DOHH2 (cell line): ENCODE results near the gene IMP3.

Experiments used
- EZH2phosphoT487 ChIP-seq: fragments of 200-600 bp; sonication (generic); IDR thresholded peaks from 2 replicates; pipeline ENCODE4 v1.6.1; 2017; ENCODE audit warnings: borderline replicate concordance, mild to moderate bottlenecking, antibody characterized with exemption, low read length, moderate library complexity, mixed read lengths
- TF ChIP-seq, protein P1 (sequence below): fragments of 200-600 bp; sonication (generic); IDR thresholded peaks from one replicate; pipeline ENCODE4 v1.5.1; 2014; ENCODE audit warnings: antibody characterized with exemption, mild to moderate bottlenecking, low read depth, low read length; ENCODE audit not compliant: poor library complexity, severe bottlenecking

DNA sequence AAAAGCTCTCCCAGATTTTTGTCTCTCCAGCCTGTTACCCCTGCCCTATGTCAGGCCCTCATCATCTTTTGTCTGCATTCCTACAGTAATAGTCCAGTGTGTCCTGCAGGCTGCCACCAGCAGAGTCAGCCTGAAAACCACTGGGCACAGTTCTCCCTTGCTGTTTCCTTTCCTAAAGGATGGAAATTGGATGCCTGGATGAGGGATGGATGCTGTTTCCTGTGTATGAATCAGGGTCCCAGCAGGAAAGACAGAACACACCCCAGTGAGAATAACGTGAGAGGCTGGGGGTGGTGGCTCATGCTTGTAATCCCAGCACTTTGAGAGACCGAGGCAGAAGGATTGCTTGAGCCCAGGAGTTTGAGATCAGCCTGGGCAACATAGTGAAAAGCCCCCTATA lies 4.4 kb upstream of the IMP3 start:
- TF ChIP-seq, protein P1, sequence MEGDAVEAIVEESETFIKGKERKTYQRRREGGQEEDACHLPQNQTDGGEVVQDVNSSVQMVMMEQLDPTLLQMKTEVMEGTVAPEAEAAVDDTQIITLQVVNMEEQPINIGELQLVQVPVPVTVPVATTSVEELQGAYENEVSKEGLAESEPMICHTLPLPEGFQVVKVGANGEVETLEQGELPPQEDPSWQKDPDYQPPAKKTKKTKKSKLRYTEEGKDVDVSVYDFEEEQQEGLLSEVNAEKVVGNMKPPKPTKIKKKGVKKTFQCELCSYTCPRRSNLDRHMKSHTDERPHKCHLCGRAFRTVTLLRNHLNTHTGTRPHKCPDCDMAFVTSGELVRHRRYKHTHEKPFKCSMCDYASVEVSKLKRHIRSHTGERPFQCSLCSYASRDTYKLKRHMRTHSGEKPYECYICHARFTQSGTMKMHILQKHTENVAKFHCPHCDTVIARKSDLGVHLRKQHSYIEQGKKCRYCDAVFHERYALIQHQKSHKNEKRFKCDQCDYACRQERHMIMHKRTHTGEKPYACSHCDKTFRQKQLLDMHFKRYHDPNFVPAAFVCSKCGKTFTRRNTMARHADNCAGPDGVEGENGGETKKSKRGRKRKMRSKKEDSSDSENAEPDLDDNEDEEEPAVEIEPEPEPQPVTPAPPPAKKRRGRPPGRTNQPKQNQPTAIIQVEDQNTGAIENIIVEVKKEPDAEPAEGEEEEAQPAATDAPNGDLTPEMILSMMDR: no peak
- TF ChIP-seq EZH2phosphoT487: no peak
